HG02588 (cell line): ENCODE measurements around the gene MOB3C.
A peak's percentile ranks its signal among the peaks of the same experiment; 100 is the strongest.
"Not testable (repeated sequence)": the region's sequence is repeated elsewhere in the genome, so short reads cannot be mapped to it uniquely, and the experiment has no call there.

Source experiments
- ATAC-seq: cut with Tn5 transposase; IDR thresholded peaks from one replicate; pipeline ENCODE4 v1.9.1; 2021; ENCODE audit warnings: mild to moderate bottlenecking, moderate library complexity; ENCODE audit not compliant: unreplicated experiment

The MOB3C gene

GRCh38 chr1:46616277-46617107 is at the start of gene MOB3C:
Gene MOB3C, minus strand, starts transcription at chr1:46616811. Its CDS starts 3,490 bp downstream, at chr1:46613321.
- peak; percentile 60 for ATAC-seq

DNA sequence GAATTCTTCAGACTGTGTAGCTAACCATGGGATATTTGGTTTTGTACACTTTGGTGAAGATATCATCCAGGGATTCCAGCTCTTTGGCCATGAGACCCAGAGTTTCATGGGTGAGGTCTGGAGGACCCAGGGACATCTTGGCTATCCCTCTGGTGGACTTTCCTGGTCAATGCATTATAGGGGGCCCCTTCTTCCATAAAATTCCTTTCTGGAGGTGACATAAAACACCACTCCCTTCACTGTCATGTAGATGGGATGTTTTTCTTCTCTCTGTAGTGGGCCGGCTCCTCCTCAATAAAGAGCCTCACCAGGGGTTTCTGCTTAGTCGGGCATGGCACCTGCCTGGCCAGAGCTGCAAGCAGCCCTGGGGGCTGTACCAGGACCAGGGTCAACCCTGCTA is 49.4 kb upstream of the MOB3C start:
- no peak for ATAC-seq

GRCh38 chr1:46662919-46663318 is 46.3 kb upstream of the MOB3C start:
- not testable (repeated sequence) for ATAC-seq

- not testable (repeated sequence) for ATAC-seq
These were observed 43.5 kb upstream of the MOB3C start for GRCh38 chr1:46660116-46660515.

GRCh38 chr1:46659307-46659870 is 42.8 kb upstream of the MOB3C start:
- ATAC-seq: no peak

GRCh38 chr1:46657775-46658174 is 41.2 kb upstream of the MOB3C start:
- no peak for ATAC-seq

DNA sequence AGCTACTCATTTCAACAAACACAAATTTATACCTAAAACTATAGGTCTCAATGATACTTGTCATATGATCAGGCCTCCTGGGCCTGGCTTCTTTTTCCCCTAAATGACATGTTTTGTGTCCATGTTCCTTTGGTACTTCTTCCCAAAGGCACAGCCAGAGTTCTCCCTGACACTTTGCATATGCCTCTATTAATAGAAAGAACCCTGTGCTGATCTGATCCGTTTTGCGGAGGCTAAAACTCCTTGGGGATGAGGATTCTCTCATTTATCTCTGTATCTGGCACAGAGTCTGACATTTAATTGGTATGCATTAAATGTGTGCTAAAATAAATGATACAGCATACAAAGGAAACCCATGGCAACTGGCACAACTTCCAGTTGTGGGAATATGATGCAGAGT is 40.0 kb upstream of the MOB3C start:
- no peak for ATAC-seq

GRCh38 chr1:46655848-46656247 is 39.2 kb upstream of the MOB3C start:
- no peak for ATAC-seq

GRCh38 chr1:46654698-46655097 is 38.1 kb upstream of the MOB3C start:
- not testable (repeated sequence) for ATAC-seq

GRCh38 chr1:46654012-46654411 is 37.4 kb upstream of the MOB3C start:
- ATAC-seq: no peak

DNA sequence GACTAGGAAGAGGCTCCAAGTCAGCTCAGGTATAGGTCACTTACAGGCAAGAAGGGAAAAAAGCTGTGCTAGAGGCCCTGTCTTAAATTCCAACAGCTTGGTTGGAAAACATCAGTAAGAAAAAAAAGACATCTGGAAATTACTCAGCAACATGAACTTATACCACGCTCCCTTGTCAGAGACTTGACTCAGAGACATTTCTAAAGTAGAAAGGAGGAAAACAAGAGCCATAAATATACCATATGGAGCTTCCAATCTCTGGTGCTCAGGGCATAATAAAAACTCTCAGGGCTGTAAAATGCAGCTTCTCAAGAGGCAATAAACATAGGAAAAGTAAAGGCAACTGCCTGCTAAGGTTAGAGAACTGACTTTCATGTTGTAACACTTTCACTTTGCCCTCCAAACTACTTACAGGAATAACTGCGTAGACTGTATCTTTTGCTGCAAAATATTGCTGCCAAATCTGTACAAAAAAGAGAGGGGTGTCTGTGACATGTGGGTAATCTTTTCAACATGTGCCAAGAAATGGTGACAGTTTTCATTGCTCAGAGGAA is 36.9 kb upstream of the MOB3C start:
- no peak for ATAC-seq

DNA sequence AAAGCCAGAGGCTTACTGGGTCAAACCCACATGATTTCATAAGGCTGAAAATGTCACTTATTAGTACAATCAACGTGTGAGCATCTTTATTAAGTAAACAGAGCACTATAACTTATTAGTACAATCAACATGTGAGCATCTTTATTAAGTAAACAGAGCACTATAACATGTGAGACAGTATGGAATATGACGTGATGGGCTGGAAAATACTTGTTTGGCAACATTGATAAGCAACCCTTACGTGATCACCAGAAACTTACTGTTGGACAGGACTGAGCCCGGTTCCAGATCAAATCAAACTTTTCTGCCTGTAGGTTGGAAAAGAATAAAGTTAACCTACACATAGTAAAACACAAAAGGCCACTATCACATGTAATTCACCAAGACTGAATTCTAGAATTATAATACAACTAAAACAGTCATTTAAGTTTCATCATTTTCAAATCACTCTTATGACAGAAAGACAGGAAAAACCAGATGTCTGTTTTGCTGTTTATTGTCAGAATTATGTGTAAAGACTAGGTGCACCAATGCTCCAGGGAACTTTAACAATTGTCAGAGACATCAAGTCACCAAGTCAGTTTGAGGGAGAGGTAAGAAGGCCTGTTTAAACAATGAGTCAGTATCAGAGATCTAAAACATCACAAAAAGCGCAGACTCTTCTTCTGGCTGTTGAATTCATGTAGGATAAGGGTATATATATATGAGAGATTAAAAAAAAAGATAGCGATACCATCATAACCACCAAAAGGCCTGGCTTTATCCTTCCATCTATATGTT is 35.9 kb upstream of the MOB3C start:
- ATAC-seq: no peak

DNA sequence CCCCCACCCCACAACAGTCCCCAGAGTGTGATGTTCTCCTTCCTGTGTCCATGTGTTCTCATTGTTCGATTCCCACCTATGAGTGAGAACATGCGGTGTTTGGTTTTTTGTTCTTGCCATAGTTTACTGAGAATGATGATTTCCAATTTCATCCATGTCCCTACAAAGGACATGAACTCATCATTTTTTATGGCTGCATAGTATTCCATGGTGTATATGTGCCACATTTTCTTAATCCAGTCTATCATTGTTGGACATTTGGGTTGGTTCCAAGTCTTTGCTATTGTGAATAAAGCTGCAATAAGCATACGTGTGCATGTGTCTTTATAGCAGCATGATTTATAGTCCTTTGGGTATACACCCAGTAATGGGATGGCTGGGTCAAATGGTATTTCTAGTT is 34.5 kb upstream of the MOB3C start:
- ATAC-seq: not testable (repeated sequence)

- no peak for ATAC-seq
These were observed 33.9 kb upstream of the MOB3C start for GRCh38 chr1:46650491-46650890.

GRCh38 chr1:46649764-46650163 is 33.2 kb upstream of the MOB3C start:
- ATAC-seq: no peak

DNA sequence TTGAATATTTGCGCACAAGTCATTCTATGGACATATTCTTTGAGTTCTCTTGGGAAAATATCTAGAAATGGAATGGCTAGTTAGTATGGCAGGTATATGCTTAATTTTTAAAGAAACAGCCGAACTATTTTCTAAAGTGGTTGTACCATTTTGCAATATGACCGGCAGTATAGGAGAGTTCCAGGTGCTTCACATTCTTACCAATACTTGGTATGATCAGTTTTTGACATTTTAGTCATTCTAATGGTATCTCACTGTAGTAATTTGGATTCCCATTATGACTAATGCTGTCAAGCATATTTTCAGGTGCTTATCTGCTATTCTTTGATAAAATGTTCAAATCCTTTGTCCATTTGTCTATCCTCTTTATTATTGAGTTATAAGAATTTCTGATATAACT is 31.0 kb upstream of the MOB3C start:
- ATAC-seq: no peak

- ATAC-seq: no peak
These were observed 30.2 kb upstream of the MOB3C start for GRCh38 chr1:46646844-46647243.

DNA sequence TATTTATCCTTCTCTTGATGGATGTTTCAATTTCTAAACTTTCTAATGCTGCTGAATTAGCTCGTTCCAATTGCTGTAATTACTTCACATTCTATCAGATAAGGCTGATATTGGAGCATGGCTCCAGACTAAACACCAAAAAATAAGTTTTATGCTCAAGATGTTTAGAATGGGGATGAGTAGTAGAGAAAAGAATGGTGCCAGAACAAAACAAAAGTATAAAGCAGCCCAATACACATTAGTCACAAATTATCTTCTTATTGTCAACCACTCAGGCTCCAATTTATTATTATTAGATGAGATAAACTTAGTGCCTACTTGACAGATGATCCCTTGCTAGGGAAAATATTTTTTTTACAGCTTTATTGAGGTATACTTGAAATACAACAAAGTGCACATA is 29.7 kb upstream of the MOB3C start:
- ATAC-seq: no peak

DNA sequence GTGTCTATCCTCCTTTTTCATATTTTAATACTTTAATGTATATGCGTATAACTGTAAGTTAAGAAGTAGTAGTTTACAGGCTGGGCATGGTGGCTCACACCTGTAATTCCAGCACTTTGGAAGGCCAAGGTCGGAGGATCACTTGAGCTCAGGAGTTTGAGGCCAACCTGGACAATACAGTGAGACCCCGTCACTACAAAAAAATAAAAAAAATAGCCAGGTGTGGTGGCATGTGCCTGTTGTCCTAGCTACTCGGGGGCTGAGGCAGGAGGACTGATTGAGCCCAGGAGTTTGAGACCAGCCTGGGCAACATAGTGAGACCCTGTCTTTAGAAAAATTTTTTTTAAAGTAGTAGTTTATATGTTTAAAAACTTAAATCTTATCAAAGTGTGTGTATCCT is 29.2 kb upstream of the MOB3C start:
- ATAC-seq: no peak

DNA sequence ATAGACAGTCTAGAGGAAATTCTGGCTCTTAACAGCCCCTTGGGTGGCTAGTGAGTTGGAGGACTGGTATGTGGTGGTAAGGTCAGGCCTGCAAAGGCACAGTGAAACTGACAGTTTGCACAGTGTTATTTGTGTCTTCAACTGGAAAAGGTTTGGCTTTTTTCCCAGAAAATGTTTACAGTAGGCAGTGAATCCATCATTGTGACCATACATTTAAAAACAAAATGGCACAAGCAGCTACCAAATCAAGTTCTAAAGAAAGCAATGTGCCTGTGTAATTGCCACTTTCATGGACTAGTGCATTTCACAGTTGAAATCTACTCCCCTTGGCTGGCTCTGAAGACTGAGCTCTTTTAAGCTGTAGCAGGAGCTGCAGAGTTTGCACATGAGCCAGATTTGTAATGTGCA is 26.8 kb upstream of the MOB3C start:
- no peak for ATAC-seq

DNA sequence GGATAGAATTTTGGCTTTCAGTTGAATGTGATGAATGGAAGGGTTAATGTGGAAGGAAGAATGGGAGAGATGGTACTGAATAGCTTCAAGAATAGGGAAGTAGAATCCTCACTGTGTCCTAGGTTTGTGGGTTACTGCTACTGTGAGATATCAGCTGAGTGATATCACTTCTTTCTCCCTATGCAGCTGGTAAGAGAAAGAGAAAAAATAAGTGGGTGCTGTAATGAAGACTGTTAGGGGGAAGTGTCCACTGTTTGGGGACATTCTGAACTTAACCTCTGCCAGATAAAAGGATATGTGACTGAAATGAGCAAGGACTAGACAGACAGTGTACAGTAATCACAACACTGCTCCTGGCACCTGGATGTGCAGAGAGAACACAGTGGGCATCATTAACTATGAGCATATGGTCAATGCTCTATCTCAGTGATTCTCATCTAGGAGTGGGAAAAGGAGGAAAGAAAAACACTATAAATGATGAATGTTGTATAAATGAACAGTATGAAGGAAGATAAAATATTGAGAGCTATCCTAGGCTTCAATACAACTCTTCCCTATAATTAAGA is 25.6 kb upstream of the MOB3C start:
- no peak for ATAC-seq
